Spleen (tissue), 11 donors: ENCODE results near the gene ZNF816. TPM values are rescaled to one million over a fixed set of nuclear protein-coding genes. Genes with fewer than 3 reads are reported as not detected.
"Not testable (repeated sequence)": the region's sequence is repeated elsewhere in the genome, so short reads cannot be mapped to it uniquely, and the experiment has no call there.

Experiments used
- DNase-seq: peaks from one replicate; pipeline ENCODE4 v3.0.0-alpha.2; 2020
- H3K27ac ChIP-seq, 8 donors: fragments of 200-600 bp; sonication (generic) in 7 of 8; 1 replicate in 4 of 8; 2 replicates in 4 of 8; pipeline versions ENCODE4 v1.5.0 to v1.8.0; 2016 to 2021; ENCODE audit warnings: inconsistent platforms in 4 of 8, mild to moderate bottlenecking in 4 of 8, moderate library complexity in 1 of 8
- H3K27me3 ChIP-seq, 7 donors: fragments of 200-600 bp; sonication (generic) in 6 of 7; replicated peaks in 1 of 7; 1 replicate in 4 of 7; 2 replicates in 3 of 7; pipeline versions ENCODE4 v1.5.0 to v1.8.0; 2016 to 2021; ENCODE audit warnings: inconsistent platforms in 3 of 7, mild to moderate bottlenecking in 1 of 7
- H3K36me3 ChIP-seq, 6 donors: fragments of 200-600 bp; sonication (generic) in 5 of 6; 1 replicate in 4 of 6; 2 replicates in 2 of 6; pipeline versions ENCODE4 v1.5.0 to v1.8.0; 2016 to 2021; ENCODE audit warnings: inconsistent platforms in 2 of 6
- H3K4me1 ChIP-seq, 6 donors: fragments of 200-600 bp; sonication (generic) in 5 of 6; 1 replicate in 3 of 6; 2 replicates in 3 of 6; pipeline versions ENCODE4 v1.5.0 to v1.8.0; 2016 to 2021; ENCODE audit warnings: inconsistent platforms in 3 of 6
- H3K4me3 ChIP-seq, 8 donors: fragments of 200-600 bp; sonication (generic) in 7 of 8; 1 replicate in 4 of 8; 2 replicates in 4 of 8; pipeline versions ENCODE4 v1.5.0 to v1.8.0; 2016 to 2021; ENCODE audit warnings: inconsistent platforms in 4 of 8, mild to moderate bottlenecking in 4 of 8, moderate library complexity in 2 of 8
- H3K9me3 ChIP-seq, 8 donors: fragments of 200-600 bp; sonication (generic) in 7 of 8; 1 replicate in 4 of 8; 2 replicates in 4 of 8; pipeline versions ENCODE4 v1.5.0 to v1.8.0; 2016 to 2021; ENCODE audit warnings: inconsistent platforms in 4 of 8
- CTCF ChIP-seq, 11 experiments: fragments of 200-600 bp in 7 of 11; fragments of 450-650 bp in 4 of 11; sonication (generic) in 4 of 11; IDR thresholded peaks in 8 of 11; conservative IDR thresholded peaks in 3 of 11; 1 replicate in 7 of 11; 2 replicates in 4 of 11; pipeline versions ENCODE4 v1.4.0 to v1.8.0; 2016 to 2021; ENCODE audit warnings: antibody characterized with exemption in 11 of 11, inconsistent platforms in 4 of 11, mild to moderate bottlenecking in 1 of 11
- POLR2A ChIP-seq, 3 donors: fragments of 450-650 bp; IDR thresholded peaks; one replicate each; pipeline ENCODE4 v1.5.1; 2017; ENCODE audit warnings: antibody characterized with exemption in 3 of 3, mild to moderate bottlenecking in 1 of 3
- POLR2AphosphoS5 ChIP-seq, 3 donors: sonication (generic); formaldehyde crosslinking; IDR thresholded peaks; one replicate each; pipeline ENCODE4 v1.5.1; 2017; ENCODE audit warnings: antibody characterized with exemption in 3 of 3
- WGBS, 5 donors: extraction: QIAGEN DNeasy Blood & Tissue Kit in 3 of 5; methylation state at CpG; one replicate each; pipeline versions ENCODE4 v1.1.5 to v1.1.7; 2013 to 2018; 5-methylcytosine and 5-hydroxymethylcytosine counted together
- intact Hi-C: fragments of 100-400 bp; cut with DNase I; formaldehyde crosslinking; loops from one replicate; pipeline ENCODE4 v1.15.0; 2023; ENCODE audit warnings: low total_unique reads
- polyA plus RNA-seq, 3 donors: library from polyadenylated mRNA; stranded (reverse); fragments of 200-250 nt; gene quantifications; one replicate each; pipeline ENCODE4 v1.2.1, GENCODE V29; 2013
- total RNA-seq, 7 donors: library from RNA; depleted of rRNA in 3 of 7; stranded (reverse); fragments of >200 nt in 3 of 7; fragmentation: NEBNext Ultra II Directional in 4 of 7; extraction: Animal tissue kit (Norgen Biotek cat#: 25700) in 4 of 7; gene quantifications; one replicate each; pipeline versions ENCODE4 v1.1.0 to v1.2.1, GENCODE V29; 2016 to 2021
- donor health status: healthy with polysubstance abuse.
- donor health status: DM: no; HTN: no; CAD: no; lungs with moderate emphysema.
- donor health status: DM: no; HTN: no; CAD: no.
- donor health status: Bipolar disorder and iron deficiency.
- donor health status: healthy.
- donor health status: DM: no; HTN: no; CAD: no.
- donor health status: DM: yes; HTN: yes; CAD: no.

ZNF816 gene
- total and polyA plus RNA-seq, 10 donors: 4.1 to 16.1 (median 9.8) TPM

GRCh38 chr19:52922841-52923777 is 39.6 kb downstream of the ZNF816 start, which contains the start of gene ZNF888:
ZNF888 (minus strand) TSS chr19:52923428; CDS start chr19:52917873, 5,555 bp downstream.
- 2 to 4% (median 2%) methylated on average over 50 to 55 of the region's 55 CpGs for WGBS, 5 donors
- TF ChIP-seq CTCF (IDR thresholded peaks at IDR 0.05 in 8 of 11, conservative IDR thresholded peaks at IDR 0.05 in 3 of 11) (peak in 1 of 11 experiments; percentile 23), POLR2AphosphoS5 (IDR thresholded peaks at IDR 0.05) (peak; percentile 87 to 91 (median 89)), POLR2A (IDR thresholded peaks at IDR 0.05) (peak in 2 of 3 donors; percentile 25 to 31)
- Histone ChIP-seq H3K9me3 (no peaks in the 10 kb centered on the region), H3K4me1 (peaks cover 7 to 35% (median 20%) of the 10 kb centered on the region in 6 donors), H3K4me3 (peak within 1 kb of the TSS; percentile 59 to 87 (median 66)), H3K36me3 (peaks cover 0 to 20% (median 5%) of the 10 kb centered on the region in 6 donors), H3K27me3 (no peaks in the 10 kb centered on the region), H3K27ac (peak within 1 kb of the TSS; percentile 79 to 91 (median 90))
- intact Hi-C loops: no loop called here
- peak; percentile 98 for DNase-seq

- 94 to 98% (median 97%) methylated on average over 5 of the region's 5 CpGs for WGBS, 5 donors
- TF ChIP-seq CTCF (IDR thresholded peaks at IDR 0.05 in 8 of 11, conservative IDR thresholded peaks at IDR 0.05 in 3 of 11) (no peak), POLR2AphosphoS5 (IDR thresholded peaks at IDR 0.05) (no peak), POLR2A (IDR thresholded peaks at IDR 0.05) (no peak)
Measured at GRCh38 chr19:52917531-52917930, 45.1 kb downstream of the ZNF816 start.

GRCh38 chr19:52910648-52911047 is 52.0 kb downstream of the ZNF816 start:
- Histone ChIP-seq H3K4me3 (no peak overlapping the region), H3K27me3 (no peaks in the 10 kb centered on the region), H3K27ac (no peak overlapping the region), H3K9me3 (peaks cover 0 to 78% (median 51%) of the 10 kb centered on the region in 8 donors), H3K36me3 (peaks cover 0 to 99% (median 55%) of the 10 kb centered on the region in 6 donors), H3K4me1 (no peaks in the 10 kb centered on the region)
- TF ChIP-seq CTCF (IDR thresholded peaks at IDR 0.05 in 8 of 11, conservative IDR thresholded peaks at IDR 0.05 in 3 of 11) (no peak), POLR2AphosphoS5 (IDR thresholded peaks at IDR 0.05) (no peak), POLR2A (IDR thresholded peaks at IDR 0.05) (no peak)
- DNase-seq: no peak
- WGBS, 5 donors: 94 to 100% (median 94%) methylated on average over 1 of the region's 1 CpG
- intact Hi-C loops: no loop called here

More at GRCh38 chr19:52917531-52917930, 45.1 kb downstream of the ZNF816 start:
- H3K27me3 ChIP-seq: no peaks in the 10 kb centered on the region
- H3K4me1 ChIP-seq: peaks cover 0 to 16% (median 8%) of the 10 kb centered on the region in 6 donors
- H3K27ac ChIP-seq: no peak overlapping the region
- DNase-seq: no peak
- no peak overlapping the region for H3K4me3 ChIP-seq
- H3K9me3 ChIP-seq: peaks cover 0 to 11% (median 0%) of the 10 kb centered on the region in 8 donors
- H3K36me3 ChIP-seq: peaks cover 3 to 59% (median 22%) of the 10 kb centered on the region in 6 donors
- intact Hi-C loops: no loop called here

- DNase-seq, H3K27ac ChIP-seq, H3K4me1 ChIP-seq, H3K4me3 ChIP-seq, intact Hi-C loops, H3K27me3 ChIP-seq: not testable (repeated sequence)
- Histone ChIP-seq H3K36me3 (peaks cover 0 to 35% (median 27%) of the 10 kb centered on the region in 6 donors), H3K9me3 (peaks cover 0 to 53% (median 37%) of the 10 kb centered on the region in 8 donors)
- WGBS, 5 donors: 82 to 91% (median 89%) methylated on average over 14 to 16 of the region's 16 CpGs
Measured at GRCh38 chr19:52904052-52904780, 58.5 kb downstream of the ZNF816 start.
